Fibroblast of lung (primary cell): Measurements from ENCODE around the gene UACA. TPM values are rescaled to one million over a fixed set of nuclear protein-coding genes. Genes with fewer than 3 reads are reported as not detected.

ENCODE experiments used
- DNase-seq, 2 donors: peaks; one replicate each; pipeline versions ENCODE4 v3.0.0 to v3.0.0-alpha.2; 2010; ENCODE audit warnings: low read depth in 2 of 2
- H2AFZ ChIP-seq: 2 replicates; pipeline ENCODE4 v1.5.1; 2012; ENCODE audit warnings: low read length, control low read depth, inconsistent platforms
- H3K27ac ChIP-seq: 2 replicates; pipeline ENCODE4 v1.5.1; 2011; ENCODE audit warnings: low read length, control low read depth; ENCODE audit not compliant: insufficient read depth
- H3K27me3 ChIP-seq: 2 replicates; pipeline ENCODE4 v1.5.1; 2011; ENCODE audit warnings: mild to moderate bottlenecking, low read length; ENCODE audit not compliant: control insufficient read depth, insufficient read depth
- H3K36me3 ChIP-seq: 2 replicates; pipeline ENCODE4 v1.5.1; 2011; ENCODE audit warnings: low read length; ENCODE audit not compliant: control insufficient read depth, insufficient read depth
- H3K4me1 ChIP-seq: 2 replicates; pipeline ENCODE4 v1.5.1; 2011; ENCODE audit warnings: low read length; ENCODE audit not compliant: control insufficient read depth, insufficient read depth; ENCODE audit errors: extremely low read depth
- H3K4me2 ChIP-seq: 2 replicates; pipeline ENCODE4 v1.5.1; 2011; ENCODE audit warnings: low read length, control low read depth; ENCODE audit not compliant: insufficient read depth; ENCODE audit errors: extremely low read depth
- H3K4me3 ChIP-seq, 4 experiments: fragments of 200-600 bp in 1 of 4; sonication (generic) in 1 of 4; replicated peaks in 1 of 4; 2 replicates each; pipeline ENCODE4 v1.5.1; 2011 to 2016; ENCODE audit warnings: low read length in 4 of 4, low read depth in 3 of 4, mild to moderate bottlenecking in 3 of 4, control low read depth in 2 of 4, inconsistent platforms in 1 of 4, mixed read lengths in 1 of 4; ENCODE audit not compliant: insufficient read depth in 1 of 4; ENCODE audit errors: control extremely low read depth in 1 of 4
- H3K79me2 ChIP-seq: 2 replicates; pipeline ENCODE4 v1.5.1; 2012; ENCODE audit warnings: mild to moderate bottlenecking, low read length, inconsistent platforms; ENCODE audit not compliant: control insufficient read depth, insufficient read depth
- H3K9ac ChIP-seq: 2 replicates; pipeline ENCODE4 v1.5.1; 2011; ENCODE audit warnings: mild to moderate bottlenecking, low read length, control low read depth; ENCODE audit not compliant: insufficient read depth
- H3K9me3 ChIP-seq: 2 replicates; pipeline ENCODE4 v1.5.1; 2012; ENCODE audit warnings: low read depth, low read length; ENCODE audit not compliant: control insufficient read depth, insufficient read depth
- H4K20me1 ChIP-seq: 2 replicates; pipeline ENCODE4 v1.5.1; 2011; ENCODE audit warnings: low read length; ENCODE audit not compliant: control insufficient read depth, insufficient read depth; ENCODE audit errors: extremely low read depth
- CTCF ChIP-seq, 2 donors: IDR thresholded peaks in 1 of 2; conservative IDR thresholded peaks in 1 of 2; 1 replicate in 1 of 2; 2 replicates in 1 of 2; pipeline ENCODE4 v1.5.1; 2011 to 2012; ENCODE audit warnings: low read length in 2 of 2, control low read depth in 1 of 2, inconsistent platforms in 1 of 2, low read depth in 1 of 2, mild to moderate bottlenecking in 1 of 2
- EZH2 ChIP-seq: IDR thresholded peaks from 2 replicates; pipeline ENCODE4 v1.5.1; 2012; ENCODE audit warnings: low read length, control low read depth, mild to moderate bottlenecking; ENCODE audit errors: missing control alignments
- polyA plus RNA-seq, 2 donors: library from polyadenylated mRNA; depleted of rRNA in 1 of 2; stranded (reverse) in 1 of 2; unstranded in 1 of 2; fragments of >200 nt; gene quantifications; 2 replicates each; pipeline ENCODE4 v1.2.1, GENCODE V29; 2011 to 2012; ENCODE audit warnings: missing spikeins in 1 of 2
- total RNA-seq: library from RNA; depleted of rRNA; stranded (reverse); fragments of >200 nt; gene quantifications from 2 replicates; pipeline ENCODE4 v1.2.1, GENCODE V29; 2014

Gene UACA
- total and polyA plus RNA-seq, 2 donors (not counting 1 experiment from before 2014, with no cell fraction given) = 170 to 187 TPM

GRCh38 chr15:70690021-70690420, 73.3 kb downstream of the UACA start:
- H3K27ac ChIP-seq = no peak overlapping the region
- no peak for TF ChIP-seq EZH2
- TF ChIP-seq CTCF (conservative IDR thresholded peaks at IDR 0.05 in 1 of 2, IDR thresholded peaks at IDR 0.05 in 1 of 2; ENCODE audit: low read depth in 1 of 2, low read length in 2 of 2) = no peak
- H3K9me3 ChIP-seq = no peaks in the 10 kb centered on the region
- DNase-seq = no peak
- peaks cover 2% of the 10 kb centered on the region for H4K20me1 ChIP-seq
- no peak overlapping the region for H3K4me2 ChIP-seq
- H3K4me1 ChIP-seq = peaks cover 2% of the 10 kb centered on the region
- H3K36me3 ChIP-seq = peaks cover 6% of the 10 kb centered on the region
- no peak overlapping the region for H3K4me3 ChIP-seq
- peaks cover 56% of the 10 kb centered on the region for H3K79me2 ChIP-seq
- H3K9ac ChIP-seq = no peak overlapping the region
- no peak overlapping the region for H2AFZ ChIP-seq
- no peaks in the 10 kb centered on the region for H3K27me3 ChIP-seq

DNA sequence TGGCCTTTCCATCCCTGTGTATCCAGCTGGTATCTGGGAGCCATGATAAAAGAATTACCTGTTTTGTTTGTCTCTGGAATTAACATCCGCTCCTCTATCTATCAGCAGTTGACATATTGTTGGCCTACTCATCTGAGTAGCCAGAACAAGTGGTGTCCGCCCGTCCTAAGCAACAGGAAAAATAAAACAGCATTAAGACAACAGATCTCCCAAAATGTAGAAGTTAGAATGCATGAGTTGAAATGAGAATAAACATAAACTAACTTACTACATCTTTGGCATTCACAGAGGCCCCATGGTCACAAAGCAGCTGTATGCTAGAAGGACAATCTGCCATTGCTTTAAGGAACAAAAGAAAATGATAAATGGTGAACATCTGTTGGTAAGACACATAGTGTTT, 75.9 kb downstream of the UACA start:
- H3K27ac ChIP-seq = no peak overlapping the region
- no peaks in the 10 kb centered on the region for H4K20me1 ChIP-seq
- H3K4me1 ChIP-seq = peaks cover 2% of the 10 kb centered on the region
- no peak overlapping the region for H3K4me2 ChIP-seq
- peaks cover 50% of the 10 kb centered on the region for H3K79me2 ChIP-seq
- H3K9ac ChIP-seq = no peak overlapping the region
- no peak overlapping the region for H3K4me3 ChIP-seq
- TF ChIP-seq CTCF (conservative IDR thresholded peaks at IDR 0.05 in 1 of 2, IDR thresholded peaks at IDR 0.05 in 1 of 2; ENCODE audit: low read depth in 1 of 2, low read length in 2 of 2) (no peak), EZH2 (no peak)
- no peaks in the 10 kb centered on the region for H3K27me3 ChIP-seq
- H2AFZ ChIP-seq = no peak overlapping the region
- peaks cover 2% of the 10 kb centered on the region for H3K36me3 ChIP-seq
- no peaks in the 10 kb centered on the region for H3K9me3 ChIP-seq
- no peak for DNase-seq

DNA sequence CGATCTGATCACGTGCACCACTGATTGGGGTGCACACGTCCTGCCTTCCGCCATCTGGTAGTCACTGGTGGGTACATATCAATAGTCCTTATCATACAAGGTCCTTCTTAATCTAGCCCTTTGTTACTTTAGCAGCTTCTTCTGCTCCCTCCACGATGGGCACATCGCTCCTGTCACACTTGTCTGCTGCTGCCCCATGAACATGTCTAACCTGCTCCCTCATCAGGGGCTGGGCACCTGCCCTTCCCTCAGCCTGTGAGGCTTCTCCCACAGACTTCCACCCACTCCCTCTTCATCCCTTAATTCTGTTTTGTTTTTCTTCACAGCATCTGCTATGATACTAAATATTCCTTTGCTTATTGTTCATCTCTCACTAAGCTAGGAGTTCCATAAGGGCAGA, 82.5 kb downstream of the UACA start:
- H3K9ac ChIP-seq = no peak overlapping the region
- no peak overlapping the region for H2AFZ ChIP-seq
- H3K4me3 ChIP-seq = no peak overlapping the region
- H3K4me1 ChIP-seq = no peaks in the 10 kb centered on the region
- H3K36me3 ChIP-seq = peaks cover 3% of the 10 kb centered on the region
- H3K27me3 ChIP-seq = no peaks in the 10 kb centered on the region
- no peak for DNase-seq
- no peak overlapping the region for H3K27ac ChIP-seq
- TF ChIP-seq EZH2 (no peak), CTCF (conservative IDR thresholded peaks at IDR 0.05 in 1 of 2, IDR thresholded peaks at IDR 0.05 in 1 of 2; ENCODE audit: low read depth in 1 of 2, low read length in 2 of 2) (no peak)
- no peaks in the 10 kb centered on the region for H3K9me3 ChIP-seq
- H3K4me2 ChIP-seq = no peak overlapping the region
- H3K79me2 ChIP-seq = peaks cover 32% of the 10 kb centered on the region
- no peaks in the 10 kb centered on the region for H4K20me1 ChIP-seq
